Activated T-helper 1 cell treated with Interleukin-2 at 50 U/mL for 16 hours (primary cell): Measurements from ENCODE around the gene CIC.
"Not testable (repeated sequence)": the region's sequence is repeated elsewhere in the genome, so short reads cannot be mapped to it uniquely, and the experiment has no call there.

Experiments
- DNase-seq: peaks from one replicate; pipeline ENCODE4 v3.0.0-alpha.2; 2020; ENCODE audit warnings: low read depth

Gene CIC

DNA sequence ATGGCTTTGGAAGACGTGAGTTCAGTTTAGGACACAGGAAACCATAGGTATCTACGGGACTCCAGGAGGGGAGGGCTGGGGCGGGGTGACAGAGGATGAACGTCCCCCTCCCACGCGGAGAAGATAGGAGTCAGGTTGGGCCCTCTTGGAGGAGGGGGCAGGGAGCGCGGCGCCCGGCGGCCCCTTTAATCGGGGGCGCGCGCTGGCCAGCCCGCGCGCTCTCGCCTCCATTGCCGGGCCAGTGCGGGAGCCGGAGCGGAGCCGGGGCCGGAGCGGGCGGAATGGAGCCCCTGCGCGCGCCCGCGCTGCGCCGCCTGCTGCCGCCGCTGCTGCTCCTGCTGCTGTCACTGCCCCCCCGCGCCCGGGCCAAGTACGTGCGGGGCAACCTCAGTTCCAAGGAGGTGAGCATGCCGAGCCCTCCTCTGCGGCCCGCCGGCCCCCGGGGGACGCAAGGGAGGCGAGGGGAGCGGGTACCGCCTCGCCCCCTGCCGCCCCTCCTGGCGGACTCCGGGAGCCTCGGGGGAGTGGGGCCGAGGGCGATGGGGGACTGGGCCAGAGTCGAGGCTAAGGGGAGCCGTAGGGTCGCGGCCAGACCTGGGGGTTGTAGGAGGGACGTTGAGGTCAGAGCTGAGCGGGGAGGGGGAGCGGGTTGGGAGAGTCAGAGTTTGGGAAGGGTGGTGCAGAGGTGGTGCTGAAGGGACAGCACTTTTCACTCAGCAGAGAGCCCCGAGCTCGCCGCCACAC lies 44.2 kb downstream of the CIC start, which contains the start of gene TMEM145:
TMEM145 (plus strand) TSS at position 214 of the 744 bp plus-strand sequence; CDS start at position 282, 68 bp downstream.
- no peak for DNase-seq

GRCh38 chr19:42313840-42314755 lies 45.0 kb downstream of the CIC start:
- DNase-seq: no peak

GRCh38 chr19:42315024-42315423 lies 46.0 kb downstream of the CIC start:
- no peak for DNase-seq

- no peak for DNase-seq
Observed at GRCh38 chr19:42316223-42317211, 47.5 kb downstream of the CIC start.

GRCh38 chr19:42317535-42317934 lies 48.5 kb downstream of the CIC start:
- DNase-seq: no peak

DNA sequence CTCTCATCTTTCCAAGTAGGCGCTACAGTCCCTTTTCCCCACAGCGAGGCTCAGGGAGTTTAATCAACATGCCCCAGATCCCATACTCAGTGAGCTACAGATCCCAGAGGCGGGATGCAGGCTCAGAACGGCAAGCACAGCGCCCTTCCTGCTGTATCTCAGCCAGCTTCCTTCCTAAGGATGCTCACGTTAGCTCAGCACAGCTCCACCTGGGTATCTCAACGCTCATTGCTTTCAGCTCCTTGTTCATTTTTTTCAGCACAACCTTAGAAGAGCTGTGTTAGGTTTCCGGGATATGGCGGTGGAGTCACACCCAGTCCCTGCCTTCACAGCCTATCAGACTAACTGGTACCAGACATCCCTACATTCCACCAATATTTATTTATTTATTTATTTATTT lies 53.3 kb downstream of the CIC start:
- no peak for DNase-seq

- no peak for DNase-seq
Observed at GRCh38 chr19:42323473-42323851, 54.4 kb downstream of the CIC start.

DNA sequence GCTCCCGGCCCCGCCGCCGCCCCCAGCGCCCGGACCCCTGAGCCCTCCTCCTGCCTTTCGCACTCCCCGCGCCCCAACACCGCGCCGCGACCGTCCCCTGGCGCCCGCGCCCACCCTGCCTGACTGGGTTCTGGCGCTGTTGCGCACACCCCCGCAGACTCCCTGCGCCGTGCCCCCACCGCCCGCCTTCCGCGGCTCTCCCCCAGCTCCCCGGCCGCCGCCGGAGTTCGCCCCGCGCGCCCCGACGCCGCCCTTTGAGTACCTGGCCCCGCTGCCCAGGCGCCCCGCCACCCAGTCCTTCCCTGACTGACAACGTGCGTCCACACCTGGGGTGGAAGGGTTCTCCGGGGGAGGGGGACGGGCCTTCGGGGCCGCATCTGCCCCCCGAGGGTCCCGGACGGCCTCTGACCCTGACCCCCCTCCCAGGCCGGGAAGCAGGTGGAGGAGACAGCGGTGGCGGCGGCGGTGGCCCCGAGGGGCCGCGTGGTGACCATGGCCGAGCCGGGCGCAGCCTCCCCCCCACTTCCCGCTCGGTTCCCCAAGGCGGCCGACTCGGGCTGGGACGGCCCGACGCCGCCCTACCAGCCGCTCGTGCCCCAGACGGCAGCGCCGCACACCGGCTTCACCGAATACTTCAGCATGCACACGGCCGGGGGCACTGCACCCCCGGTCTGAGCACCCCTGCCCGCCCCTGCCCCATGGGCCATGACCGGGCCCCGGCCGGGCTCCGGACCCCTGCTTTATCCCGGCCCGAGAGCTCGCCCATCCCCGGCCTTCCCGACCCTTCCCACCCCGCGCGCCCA lies 55.0 kb downstream of the CIC start:
- no peak for DNase-seq

- DNase-seq: no peak
Observed at GRCh38 chr19:42324655-42325307, 55.7 kb downstream of the CIC start.

DNA sequence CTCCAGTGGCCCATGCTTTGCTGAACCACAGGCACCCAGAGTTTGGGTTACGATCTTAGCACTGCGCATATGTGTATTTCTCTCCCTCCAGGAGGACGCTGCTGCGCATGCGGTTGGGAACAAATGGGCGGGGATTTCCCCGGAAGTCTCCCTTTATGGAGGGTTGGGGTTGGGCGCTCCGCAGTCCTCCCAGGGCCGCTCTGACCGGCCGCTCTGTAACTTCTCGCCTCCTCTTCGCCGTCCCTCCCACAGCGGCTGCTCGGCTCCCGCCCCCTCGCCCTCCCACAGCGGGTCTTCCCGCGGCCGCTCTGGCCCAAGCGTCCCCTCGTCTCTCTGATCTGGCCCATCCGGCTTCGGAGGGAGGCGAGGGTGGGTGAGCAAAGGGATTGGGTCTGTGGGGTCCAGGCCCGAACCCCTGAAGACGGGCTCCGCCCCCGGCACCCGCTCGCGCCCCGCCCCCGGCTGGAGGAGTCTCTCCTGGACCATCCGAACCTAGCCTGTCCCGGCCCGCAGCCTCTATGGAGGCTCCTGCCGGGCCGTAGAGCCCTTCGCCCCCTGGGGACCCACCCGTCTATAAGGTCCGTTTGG lies 56.4 kb downstream of the CIC start, which contains the start of gene MEGF8:
MEGF8 (plus strand) TSS at position 328 of the 588 bp plus-strand sequence. CDS start 609 bp downstream, outside the sequence.
- DNase-seq: peak; percentile 97

DNA sequence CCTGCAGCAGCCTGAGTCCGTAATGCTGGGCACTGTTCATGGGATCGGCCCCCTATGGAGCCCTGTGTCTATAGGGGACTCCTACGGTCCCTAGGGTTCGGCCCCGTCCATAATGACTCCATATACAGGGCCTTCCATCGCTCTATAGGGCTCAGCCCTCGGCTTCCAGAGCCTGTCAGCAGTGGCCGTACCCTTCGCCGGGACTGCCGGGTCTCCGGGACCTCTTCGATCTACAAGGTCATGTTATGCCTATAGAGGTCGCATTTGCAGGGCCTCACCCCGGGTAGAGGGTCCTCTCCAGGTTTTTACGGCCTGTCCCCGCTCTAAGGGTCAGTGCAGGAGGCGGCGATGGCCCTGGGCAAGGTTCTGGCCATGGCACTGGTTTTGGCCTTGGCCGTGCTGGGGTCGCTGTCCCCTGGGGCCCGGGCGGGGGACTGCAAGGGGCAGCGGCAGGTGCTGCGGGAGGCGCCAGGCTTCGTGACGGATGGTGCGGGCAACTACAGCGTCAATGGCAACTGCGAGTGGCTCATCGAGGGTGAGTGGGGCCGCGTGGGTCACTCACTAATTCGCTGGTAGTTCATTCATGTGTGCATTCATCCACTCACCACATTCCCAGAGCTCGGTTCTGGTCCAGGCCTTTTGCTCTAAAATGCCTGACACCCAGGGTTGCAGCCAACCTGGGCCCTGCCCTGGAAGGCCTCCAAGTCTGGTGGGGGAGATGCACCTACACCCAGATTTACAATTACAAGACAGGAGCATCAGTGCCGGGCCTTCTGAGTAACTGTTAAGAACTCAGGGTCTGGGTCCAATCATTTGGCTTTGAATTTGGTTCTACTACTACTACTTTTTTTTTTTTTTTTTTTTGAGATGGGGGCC lies 57.1 kb downstream of the CIC start:
- DNase-seq: no peak

- DNase-seq: no peak
Observed at GRCh38 chr19:42326969-42327368, 57.9 kb downstream of the CIC start.

GRCh38 chr19:42327381-42327780 lies 58.3 kb downstream of the CIC start:
- DNase-seq: no peak

DNA sequence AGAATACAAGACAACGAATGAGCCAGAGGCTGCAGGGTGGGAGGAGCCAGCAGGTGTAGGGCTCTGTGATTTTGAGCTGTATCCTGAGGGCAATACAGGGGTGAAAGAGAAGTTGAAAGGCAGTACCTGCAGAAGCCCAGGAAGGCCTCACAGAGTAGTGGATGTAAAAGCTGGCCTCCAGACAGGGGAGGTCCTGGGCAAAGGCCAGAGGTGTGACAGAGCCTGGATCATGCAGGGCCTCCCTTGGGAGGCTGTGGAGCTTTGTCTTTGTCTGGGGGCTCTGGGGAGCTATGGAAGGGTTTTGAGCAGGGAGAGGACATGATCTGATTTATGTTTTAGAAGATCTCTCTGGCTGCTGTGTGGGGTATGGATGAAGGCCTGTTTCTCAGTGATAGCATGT lies 59.1 kb downstream of the CIC start:
- no peak for DNase-seq

DNA sequence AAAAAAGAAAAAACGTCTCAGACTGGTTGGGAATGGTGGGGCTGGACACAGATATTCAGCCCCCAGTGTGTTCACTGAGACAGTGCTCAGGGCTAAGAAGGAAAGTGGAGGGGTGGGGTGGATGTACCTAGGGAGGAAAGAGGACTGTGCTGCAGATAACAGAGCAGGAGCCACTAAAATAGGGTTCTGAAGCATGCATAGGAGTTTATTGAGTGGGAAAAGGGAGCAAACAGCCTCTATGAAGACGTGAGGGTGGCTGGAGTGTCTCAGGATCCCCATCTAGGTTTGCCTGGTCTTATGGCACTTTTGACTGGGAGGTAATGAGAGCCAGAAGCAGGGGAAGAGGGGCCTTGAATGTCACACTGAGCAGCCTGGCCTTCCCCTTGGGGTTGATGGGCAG lies 59.8 kb downstream of the CIC start:
- no peak for DNase-seq

DNA sequence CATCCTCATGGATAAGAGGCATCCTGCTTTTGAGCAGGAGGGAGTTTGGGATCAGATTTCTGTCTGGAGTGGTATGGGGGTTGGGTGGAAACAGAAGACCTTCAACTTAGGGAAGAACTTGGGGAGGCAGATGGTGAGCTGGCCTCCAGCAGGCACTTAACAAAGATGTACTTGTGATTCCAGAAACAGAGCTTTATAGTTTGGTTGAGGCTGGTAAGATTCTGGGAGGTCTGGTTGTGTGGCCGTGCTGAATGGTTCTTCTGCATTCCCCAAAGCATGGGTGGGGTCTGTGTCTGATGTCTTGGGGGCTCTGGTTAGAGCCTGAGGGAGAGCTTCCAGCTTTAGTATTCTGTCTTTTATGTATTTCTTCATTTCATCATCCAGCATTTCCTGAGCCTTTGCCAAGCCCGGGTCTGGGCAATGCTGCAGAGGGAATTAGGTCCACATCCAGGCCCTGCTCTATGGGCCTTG lies 61.2 kb downstream of the CIC start:
- DNase-seq: no peak

GRCh38 chr19:42331333-42331732 lies 62.3 kb downstream of the CIC start:
- not testable (repeated sequence) for DNase-seq

GRCh38 chr19:42332059-42332458 lies 63.0 kb downstream of the CIC start:
- DNase-seq: no peak

- no peak for DNase-seq
Observed at GRCh38 chr19:42333018-42333417, 64.0 kb downstream of the CIC start.
